ENCODE measurements around the gene CPXM2. TPM values are rescaled to one million over a fixed set of nuclear protein-coding genes. Genes with fewer than 3 reads are reported as not detected.

Gene CPXM2
- total RNA-seq, 1 donor = not detected

DNA sequence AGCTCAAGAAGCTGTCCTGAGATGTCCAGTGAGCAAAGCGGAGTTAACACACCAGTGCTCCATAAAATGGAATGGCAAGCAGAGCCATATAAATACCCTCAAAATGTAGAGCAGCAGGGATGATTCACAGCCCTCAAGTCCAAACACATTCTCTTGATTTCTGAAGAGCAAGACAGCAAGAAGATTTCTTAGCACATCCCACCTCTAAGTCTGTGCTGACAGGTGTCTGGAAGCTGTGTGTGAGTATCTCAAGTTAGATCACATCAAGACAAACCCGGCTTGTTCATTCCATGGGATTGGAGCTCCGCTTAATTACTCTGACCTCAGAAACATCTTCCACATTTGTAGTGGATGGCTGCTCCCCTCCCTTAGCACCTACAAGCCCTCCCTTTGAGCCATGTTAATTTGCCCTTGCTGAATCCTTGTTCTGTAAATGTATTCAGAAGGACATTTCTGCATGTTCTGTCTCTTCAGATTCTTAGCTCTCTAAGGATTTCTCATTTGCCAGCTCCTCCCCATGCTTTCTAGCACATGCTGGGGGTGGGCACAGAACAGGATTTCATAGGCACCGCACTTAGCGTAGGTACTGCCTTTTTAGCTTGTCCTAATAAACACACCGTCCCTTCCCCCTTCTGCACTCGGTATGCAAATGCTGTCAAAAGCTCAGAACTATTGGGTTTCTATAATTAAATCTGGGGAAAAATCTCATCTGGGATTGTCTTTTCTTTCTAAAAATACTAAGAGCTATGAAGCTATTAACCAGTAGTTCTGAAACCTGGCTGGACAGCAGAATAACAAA lies 112.7 kb downstream of the CPXM2 start:
- DNase-seq (ENCODE audit: low read depth in 2 of 3, low spot score in 2 of 3) = no peak

DNA sequence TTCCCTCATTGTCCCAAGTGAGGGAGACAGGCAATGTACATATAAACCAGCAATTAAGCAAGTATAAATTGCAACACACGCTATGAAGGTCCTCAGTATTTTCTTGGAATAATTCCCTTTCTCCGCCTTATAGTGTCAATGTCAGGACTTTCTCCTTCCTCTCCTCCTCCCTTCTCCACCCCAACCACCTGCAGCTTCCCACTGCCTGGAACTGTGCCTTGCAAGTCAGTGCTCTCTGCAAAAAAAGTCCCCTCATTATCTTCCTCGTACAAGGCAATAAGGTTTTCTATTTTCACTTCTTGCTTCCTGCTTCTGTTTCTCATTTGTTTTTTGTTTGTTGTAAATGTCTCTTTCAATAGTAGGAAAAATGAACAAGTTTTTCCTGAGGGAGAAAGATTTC lies 113.7 kb downstream of the CPXM2 start:
- DNase-seq (ENCODE audit: low read depth in 2 of 3, low spot score in 2 of 3) = no peak

DNA sequence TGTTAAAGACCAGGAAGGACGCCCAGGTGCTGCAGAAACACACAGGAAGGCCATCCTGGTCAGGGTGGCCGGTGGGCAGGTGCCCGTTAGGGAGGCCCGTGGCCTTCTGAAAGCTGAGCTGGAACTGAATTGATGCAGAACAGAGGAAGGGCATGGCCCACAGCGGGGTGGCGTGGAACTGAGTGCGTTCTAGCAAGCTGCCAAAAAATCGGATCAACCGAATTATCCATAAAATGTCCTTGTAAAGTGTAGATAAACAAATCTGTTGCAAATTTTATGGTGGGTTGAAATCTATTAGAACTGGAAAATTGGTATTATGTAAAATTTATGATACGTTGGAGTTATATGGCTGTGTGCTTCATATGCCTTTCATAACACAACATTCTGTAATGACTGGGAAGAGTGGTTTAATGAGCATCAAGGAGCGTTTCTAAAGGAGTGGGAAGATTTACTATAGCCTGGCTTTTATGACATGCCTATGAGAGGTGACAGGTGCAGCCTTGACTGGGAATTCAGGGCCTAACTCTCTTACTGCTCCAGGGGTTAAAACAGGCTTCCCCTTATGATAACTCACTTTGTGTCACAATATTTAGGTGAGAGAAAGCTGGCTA lies 117.4 kb downstream of the CPXM2 start:
- DNase-seq (ENCODE audit: low read depth in 2 of 3, low spot score in 2 of 3) = no peak

DNA sequence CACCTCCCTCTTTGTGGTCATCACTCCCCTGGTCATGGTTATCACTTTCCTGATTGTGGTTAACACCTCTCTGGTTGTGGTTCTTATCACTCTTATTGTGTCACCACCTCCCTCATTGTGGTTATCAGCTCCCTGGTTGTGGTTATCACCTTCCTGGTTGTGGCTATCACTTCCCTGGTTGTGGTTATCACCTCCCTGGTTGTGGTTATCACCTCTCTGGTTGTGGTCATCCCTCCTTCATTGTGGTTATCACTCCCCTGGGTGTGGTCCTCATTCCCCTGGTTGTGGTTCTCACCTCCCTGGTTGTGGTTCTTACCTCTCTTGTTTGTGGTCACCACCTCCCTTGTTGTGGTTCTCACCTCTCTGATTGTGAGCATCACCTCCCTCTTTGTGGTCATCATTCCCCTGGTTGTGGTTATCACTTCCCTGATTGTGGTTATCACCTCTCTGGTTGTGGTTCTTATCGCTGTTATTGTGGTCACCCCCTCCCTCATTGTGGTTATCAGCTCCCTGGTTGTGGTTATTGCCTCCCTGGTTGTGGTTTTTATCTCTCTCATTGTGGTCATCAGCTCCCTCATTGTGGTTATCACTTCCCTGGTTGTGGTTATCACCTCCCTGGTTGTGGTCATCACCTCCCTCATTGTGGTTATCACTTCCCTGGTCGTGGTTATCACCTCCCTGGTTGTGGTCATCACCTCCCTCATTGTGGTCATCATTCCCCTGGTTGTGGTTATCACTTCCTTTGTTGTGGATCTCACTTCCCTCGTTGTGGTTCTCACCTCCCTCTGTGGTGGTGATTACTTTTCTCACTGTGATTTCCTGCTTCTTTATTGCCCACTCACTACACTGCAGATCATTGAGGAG lies 118.7 kb downstream of the CPXM2 start:
- no peak for DNase-seq (ENCODE audit: low read depth in 2 of 3, low spot score in 2 of 3)

DNA sequence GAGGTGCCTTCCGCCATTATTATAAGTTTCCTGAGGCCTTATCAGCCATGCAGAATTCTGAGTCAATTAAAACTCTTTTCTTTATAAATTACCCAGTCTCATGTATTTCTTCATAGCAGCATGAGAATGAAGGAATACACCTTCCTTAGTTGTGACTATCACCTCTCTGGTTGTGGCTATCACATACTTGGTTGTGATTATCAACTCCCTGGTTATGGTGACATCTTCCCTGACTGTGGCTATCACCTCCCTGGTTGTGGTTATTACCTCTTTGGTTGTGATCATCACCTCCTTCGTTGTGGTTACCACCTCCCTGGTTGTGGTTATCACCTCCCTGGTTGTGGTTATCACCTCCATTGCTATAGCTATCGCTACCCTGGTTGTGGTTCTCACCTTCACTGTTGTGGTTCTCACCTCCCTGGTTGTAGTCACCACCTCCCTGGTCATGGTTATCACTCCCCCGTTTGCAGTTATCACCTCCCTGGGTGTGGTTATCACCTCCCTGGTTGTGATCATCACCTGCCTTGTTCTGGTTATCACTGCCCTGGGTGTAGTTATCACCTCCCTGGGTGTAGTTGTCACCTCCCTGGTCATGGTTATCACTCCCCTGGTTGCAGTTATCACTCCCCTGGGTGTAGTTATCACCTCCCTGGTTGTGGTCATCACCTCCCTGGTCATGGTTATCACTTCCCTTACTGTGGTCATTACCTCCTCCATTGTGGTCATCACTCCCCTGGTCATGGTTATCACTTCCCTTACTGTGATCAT lies 119.5 kb downstream of the CPXM2 start:
- DNase-seq (ENCODE audit: low read depth in 2 of 3, low spot score in 2 of 3) = no peak

DNA sequence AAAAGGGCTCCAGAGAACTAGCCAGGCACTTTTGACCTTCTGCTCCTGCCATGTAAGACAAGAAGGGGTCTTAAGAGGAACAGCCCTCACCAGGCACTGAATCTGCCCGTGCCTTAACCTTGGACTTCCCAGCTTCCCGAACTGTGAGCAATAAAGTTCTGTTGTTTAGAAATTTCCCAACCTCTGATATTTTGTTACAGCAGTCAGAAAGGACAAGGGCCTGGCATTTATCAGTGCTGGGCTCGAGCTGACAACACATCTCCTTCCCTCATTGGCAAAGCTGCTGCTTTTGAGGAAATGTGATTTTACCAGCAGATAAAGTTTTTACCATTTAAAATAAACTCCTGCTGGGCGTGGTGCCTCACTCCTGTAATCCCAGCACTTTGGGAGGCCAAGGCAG lies 122.0 kb downstream of the CPXM2 start:
- DNase-seq (ENCODE audit: low read depth in 2 of 3, low spot score in 2 of 3) = no peak

DNA sequence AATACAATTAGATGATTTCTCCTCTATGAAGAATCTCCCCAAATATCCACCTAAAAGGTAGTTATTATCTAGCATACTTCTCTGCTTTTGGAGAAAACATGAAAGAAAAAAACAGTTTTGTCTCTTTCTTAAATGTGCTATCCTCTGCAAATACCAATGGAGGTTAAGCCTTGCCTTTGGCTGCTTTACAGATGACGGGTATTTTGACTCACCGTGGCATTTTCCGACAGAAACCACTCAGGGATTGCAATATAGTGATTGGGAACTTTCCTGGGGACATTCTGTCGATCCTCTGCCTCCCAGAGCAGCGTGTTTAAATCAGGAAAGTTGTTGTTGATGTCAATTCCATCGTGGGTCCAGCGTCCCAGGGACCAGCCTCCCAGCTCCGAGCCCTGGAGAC lies 124.8 kb downstream of the CPXM2 start:
- DNase-seq (ENCODE audit: low read depth in 2 of 3, low spot score in 2 of 3) = no peak

DNA sequence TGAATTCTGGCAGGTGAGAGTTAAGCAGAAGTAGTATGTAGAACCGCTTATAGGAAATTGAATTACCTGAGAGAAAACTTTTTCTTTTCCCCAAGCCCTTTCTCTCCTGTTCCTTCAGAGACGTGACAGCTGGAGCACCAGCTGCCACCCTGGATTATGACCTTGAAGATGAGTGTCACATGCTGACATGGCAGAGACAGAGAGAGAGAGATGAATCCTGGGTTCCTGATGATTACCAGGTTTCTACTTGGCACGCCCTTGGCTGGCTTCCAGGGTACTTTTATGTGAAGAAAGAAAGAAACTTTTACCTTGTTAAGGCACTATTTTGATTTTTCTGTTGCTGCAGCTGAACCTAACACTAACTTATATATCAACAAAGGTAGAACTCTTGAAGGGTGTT lies 125.6 kb downstream of the CPXM2 start:
- DNase-seq (ENCODE audit: low read depth in 2 of 3, low spot score in 2 of 3) = no peak

DNA sequence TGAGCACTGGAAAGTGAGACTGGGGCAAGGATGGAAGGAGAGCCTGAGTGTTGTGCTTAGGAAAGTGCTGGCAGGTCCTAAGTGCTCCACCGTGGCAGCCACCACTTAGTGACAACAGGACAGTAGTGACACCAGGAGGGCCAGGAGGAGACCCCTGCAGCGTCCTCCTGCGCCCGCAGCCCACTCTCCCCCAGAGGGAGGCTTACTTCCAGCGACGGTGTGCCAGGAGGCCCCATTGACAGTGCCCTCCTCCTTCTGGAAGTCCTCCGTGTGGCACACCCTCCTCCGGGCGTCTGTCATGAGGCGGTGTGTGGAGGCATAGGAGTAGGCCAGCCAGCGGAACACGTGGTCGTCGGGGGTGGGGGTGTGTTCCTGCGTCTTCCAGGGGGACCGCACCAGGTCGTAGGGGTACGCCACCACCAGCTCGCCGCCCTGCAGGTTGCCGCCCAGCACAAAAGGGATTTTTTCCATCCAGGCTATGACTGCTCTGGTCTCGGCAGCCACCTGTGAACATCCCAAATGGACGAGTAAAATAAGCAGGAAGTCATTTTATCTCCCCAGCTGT lies 129.9 kb downstream of the CPXM2 start:
- no peak for DNase-seq (ENCODE audit: low read depth in 2 of 3, low spot score in 2 of 3)

DNA sequence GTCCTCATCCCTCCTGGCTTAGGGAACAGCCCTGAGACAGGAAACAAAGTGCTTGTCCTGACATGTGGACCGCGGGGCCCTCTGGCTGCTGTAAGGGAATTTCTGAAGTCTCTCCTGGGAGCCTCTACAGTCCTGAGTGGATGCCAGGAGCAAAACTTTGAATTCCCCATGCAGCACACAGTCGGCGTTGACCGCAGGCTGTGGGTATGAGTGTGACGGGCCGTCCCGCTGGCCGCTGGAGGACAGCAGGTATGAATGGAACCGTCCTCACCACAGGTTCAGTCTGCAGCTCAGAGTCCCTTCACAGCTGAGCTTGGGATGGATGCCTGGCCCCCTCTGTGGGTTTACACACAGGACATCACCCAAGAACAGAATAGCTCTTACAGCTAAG lies 130.6 kb downstream of the CPXM2 start:
- DNase-seq (ENCODE audit: low read depth in 2 of 3, low spot score in 2 of 3) = no peak

DNA sequence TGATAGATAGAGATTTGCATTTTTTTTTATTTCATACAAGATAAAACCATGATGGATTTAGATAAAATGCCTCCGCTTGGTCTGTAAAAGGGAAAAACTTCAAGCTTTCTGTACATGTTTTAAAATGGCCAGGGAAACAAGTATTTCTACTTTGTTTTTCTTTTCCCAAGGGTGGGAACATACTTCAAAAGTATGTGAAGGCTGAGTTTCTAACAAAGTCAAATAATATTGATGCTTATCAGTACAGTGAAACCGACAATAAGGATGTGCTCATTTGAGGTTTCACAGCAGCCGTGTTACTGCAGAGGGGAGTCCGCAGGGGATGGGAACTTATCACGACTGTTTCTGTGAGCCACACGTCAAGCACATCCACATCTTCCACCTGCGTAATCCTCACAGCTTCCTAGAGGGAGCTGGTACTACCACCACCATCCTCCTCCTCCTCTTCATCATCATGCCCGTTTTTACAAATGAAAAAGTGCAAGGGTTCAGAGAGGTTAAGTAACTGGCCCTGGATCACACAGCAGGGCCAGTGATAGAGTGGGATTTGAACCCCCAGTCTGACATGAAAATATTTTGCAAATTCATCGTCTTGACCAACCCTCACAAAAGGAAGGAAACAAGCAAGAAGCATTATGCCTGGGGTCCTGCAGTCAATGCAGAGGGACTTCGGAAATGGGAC lies 131.1 kb downstream of the CPXM2 start:
- DNase-seq (ENCODE audit: low read depth in 2 of 3, low spot score in 2 of 3) = no peak

DNA sequence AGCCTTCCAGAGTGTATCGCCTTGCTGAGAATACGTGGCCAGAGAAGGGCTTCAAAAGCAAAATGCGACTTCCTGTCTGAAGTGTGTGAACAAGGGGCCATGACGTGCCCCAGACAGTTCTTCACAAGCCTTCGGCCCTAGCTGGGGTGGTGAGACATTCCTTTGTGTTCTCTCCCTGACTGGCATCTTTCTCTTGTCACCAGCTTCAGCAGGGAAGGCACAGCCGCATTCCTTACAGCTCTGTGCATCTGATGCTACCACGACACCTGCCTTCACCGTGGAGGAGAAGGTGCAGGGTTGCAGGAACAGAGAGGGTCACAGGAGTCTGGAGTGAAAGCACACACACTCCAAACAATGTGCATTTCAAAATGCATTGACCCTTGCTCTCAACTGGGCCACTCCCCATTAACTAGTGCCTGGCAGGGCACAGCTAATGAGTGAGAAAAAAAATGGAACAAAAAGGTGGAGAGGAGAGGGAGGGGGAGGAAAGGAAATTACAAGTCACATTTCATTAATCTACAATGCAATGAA lies 132.0 kb downstream of the CPXM2 start:
- no peak for DNase-seq (ENCODE audit: low read depth in 2 of 3, low spot score in 2 of 3)

DNA sequence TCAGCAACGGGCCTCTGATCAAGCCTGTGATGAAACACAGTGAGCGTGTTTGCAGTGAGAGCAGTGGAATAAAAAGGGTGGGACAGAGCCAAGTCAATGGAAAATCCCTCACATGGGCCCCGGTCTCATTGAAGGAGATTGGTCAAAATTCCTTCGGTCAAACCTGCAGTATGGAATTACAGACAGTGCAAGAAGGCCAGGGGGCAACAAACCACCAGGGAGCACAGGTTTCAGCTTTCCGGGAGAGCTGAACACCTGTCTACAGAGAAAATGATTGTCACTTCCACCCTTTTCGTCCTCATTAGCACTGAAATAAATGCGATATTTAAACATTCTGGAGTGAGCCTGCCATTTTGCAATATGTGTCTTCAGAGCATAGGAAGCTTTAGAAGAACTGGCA lies 132.6 kb downstream of the CPXM2 start:
- DNase-seq (ENCODE audit: low read depth in 2 of 3, low spot score in 2 of 3) = no peak

DNA sequence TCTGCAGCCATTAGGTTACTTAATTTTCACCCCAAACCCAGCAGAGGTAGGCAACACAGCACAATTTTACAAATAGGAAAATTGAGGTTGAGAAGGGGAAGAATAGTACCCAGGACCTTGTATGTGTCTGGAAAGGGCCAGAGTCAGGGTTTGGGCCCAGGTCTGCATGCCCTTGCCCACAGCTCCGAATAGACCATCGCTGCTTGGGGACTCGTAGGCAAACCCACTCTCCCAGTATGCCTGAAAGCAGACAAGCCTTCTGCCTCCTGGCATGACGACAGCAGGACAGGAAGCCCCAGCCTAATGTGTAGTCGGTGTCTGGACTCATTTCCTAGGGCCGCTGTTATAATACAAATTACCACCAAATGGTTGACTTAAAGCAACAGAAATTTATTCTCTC lies 133.8 kb downstream of the CPXM2 start:
- no peak for DNase-seq (ENCODE audit: low read depth in 2 of 3, low spot score in 2 of 3)

DNA sequence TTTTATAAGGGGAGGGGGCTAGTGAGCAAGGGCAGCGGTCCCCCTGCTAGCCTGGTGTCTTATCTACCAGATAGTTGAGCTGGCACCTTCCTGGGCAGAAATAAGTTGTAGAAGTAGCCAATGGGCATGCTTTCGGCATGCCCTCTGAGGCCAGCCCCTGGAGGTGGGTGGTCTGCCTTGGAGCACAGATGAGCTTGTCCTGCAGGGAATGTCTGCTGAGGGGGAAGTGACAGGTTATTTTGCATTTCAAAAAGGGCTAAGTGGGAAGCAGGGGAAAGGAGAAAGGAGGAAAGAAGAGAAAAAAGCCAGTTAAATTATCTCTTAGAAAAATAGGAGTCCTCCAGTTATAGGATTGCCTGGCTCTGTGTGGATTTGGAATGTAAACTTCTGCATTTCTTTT lies 136.5 kb downstream of the CPXM2 start:
- no peak for DNase-seq (ENCODE audit: low read depth in 2 of 3, low spot score in 2 of 3)

DNA sequence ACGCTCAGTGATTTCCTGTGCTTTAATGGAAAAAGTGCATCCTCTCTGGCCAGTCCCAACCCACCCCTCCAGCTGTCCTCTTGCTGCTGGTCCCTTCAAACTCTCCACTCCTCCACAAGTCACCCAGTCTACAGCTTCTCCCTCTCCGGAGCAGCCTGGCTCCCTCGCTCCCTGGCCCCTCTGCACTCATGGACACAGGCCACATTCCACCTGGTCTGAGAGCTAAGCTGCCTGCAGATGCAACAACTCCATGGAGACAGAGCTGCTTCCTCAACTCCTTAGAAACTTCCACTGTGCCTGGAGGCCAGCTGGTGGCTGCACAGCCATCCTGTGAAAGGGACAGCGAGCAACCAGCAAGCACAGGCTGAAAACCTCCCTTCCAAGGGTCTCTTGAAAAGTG lies 137.5 kb downstream of the CPXM2 start:
- DNase-seq (ENCODE audit: low read depth in 2 of 3, low spot score in 2 of 3) = no peak

DNA sequence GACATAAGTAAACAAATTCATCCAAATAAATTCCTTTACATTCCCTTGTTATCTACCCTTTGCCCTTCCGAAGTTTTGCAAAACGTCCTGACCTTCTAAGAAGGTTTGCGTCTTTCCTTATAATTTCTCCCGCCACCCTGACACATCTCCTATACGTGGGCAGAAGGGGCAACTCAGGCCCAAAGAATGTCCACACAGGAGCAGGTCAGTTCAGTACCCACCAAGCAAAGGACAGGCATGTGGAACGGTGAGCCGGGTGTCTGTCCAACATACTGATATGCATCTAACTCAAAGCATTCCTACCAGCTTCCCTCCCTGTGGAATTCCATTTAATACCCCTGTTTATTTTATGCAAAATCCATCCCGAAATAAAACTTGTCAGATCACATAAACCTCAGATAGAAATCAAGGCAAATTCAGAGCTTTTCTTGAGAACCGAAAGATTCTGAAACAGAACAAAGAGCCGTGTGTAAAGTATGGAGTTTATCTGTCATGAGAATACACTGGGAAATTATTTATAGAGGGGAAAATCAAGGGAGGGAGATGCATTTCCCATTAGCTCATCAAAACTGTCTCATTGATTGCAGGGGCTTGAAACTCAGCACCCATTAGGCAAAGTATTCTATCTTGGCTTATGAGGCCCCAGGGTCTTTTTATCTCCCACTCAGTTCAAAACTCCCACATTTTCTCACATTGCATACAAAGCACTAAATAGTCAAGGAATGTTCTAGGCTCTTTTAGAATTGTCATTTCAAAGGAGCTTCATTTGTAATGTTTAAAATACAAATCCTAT lies 140.1 kb downstream of the CPXM2 start:
- DNase-seq (ENCODE audit: low read depth in 2 of 3, low spot score in 2 of 3) = no peak

DNA sequence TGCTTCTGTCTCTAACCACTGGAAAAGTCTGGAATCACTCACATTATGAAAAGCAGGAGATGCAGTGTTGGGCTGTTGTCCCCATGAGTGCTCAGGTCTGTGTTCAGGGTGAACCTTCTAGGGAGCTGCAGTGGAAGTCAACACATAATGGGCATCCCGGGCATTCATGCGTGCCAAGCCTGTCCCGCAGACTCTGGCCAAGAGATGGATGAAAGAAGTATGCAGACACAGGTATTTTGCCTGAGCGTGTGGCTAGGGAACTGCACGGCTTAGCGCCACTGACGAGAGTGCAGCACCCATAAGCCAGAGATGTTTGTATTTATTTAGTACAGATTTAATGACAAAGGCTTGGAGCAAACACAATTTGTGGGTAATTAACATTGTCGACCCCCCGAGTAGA lies 140.7 kb downstream of the CPXM2 start:
- no peak for DNase-seq (ENCODE audit: low read depth in 2 of 3, low spot score in 2 of 3)

DNA sequence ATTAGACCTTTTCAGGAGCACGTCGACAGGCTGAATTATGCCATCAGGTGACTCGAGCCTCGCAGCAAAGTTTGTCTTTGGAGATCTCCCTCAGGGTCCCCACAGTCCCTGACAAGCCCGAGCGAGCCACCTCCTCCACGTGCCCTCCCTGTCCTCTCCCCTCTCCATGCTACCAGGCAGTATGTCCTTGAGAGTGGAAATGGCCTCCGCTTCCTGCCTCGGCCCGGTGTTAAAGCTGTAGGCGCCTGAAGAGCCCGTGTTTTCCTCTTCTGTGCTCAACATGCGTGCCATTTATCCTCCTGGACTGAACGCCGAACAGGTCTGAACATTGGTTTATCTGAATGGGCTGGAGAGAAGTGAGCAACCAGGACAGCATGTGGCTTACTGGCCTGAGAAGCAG lies 142.9 kb downstream of the CPXM2 start:
- no peak for DNase-seq (ENCODE audit: low read depth in 2 of 3, low spot score in 2 of 3)
